Cardiac fibroblast (primary cell): ENCODE measurements around the gene PLPP4.

ENCODE experiments used
- DNase-seq, 2 donors: peaks; one replicate each; pipeline versions ENCODE4 v3.0.0 to v3.0.0-alpha.2; 2010; ENCODE audit warnings: low read depth in 2 of 2
- H3K4me3 ChIP-seq, 2 donors: replicated peaks in 1 of 2; 1 replicate in 1 of 2; 2 replicates in 1 of 2; pipeline ENCODE4 v1.5.1; 2011; ENCODE audit warnings: low read depth in 2 of 2, low read length in 2 of 2, mild to moderate bottlenecking in 2 of 2, moderate library complexity in 1 of 2
- TF ChIP-seq, protein P1 (sequence below): IDR thresholded peaks from one replicate; pipeline ENCODE4 v1.5.1; 2011; ENCODE audit warnings: low read depth, mild to moderate bottlenecking, low read length, inconsistent platforms

Gene PLPP4

DNA sequence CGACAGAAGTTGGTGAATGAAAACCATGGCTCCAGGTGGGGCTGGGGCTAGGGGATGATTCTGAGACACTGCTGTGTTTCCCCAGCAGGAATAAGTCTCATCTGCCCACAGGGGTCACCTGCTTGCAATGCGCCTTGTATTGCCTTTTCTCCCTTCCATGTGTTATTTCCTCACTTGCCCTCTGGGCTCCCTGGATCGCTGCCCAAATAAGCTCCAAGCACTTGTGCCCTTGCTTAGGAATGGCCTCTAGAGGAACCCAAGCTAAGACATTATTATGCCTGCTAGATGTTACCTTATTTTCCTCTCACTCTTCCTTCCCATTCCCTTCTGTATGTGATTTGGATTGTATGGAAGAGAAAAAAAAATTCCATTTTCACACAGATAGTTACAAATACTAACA lies 24.8 kb upstream of the PLPP4 start:
- no peak overlapping the region for H3K4me3 ChIP-seq
- no peak for DNase-seq

DNA sequence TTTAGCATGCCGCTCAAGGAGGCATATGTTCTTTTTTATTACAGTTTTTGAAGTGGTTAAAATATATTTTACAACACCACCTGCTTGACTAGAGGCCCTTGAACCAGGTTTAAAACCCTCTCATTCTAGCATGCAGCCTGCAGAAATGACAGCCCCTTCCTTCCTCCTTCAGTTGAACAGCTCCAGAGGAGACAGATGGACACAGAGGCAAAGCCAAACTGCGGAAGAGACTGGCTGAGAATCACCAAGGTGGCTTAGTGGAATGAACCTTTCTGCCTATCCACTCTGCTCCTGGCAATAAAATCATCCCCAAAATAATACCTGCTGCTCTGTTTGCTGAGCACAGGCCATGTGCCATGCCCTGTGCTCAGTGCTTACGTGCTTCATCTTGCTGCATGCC lies 23.9 kb upstream of the PLPP4 start:
- H3K4me3 ChIP-seq = no peak overlapping the region
- TF ChIP-seq, protein P1, sequence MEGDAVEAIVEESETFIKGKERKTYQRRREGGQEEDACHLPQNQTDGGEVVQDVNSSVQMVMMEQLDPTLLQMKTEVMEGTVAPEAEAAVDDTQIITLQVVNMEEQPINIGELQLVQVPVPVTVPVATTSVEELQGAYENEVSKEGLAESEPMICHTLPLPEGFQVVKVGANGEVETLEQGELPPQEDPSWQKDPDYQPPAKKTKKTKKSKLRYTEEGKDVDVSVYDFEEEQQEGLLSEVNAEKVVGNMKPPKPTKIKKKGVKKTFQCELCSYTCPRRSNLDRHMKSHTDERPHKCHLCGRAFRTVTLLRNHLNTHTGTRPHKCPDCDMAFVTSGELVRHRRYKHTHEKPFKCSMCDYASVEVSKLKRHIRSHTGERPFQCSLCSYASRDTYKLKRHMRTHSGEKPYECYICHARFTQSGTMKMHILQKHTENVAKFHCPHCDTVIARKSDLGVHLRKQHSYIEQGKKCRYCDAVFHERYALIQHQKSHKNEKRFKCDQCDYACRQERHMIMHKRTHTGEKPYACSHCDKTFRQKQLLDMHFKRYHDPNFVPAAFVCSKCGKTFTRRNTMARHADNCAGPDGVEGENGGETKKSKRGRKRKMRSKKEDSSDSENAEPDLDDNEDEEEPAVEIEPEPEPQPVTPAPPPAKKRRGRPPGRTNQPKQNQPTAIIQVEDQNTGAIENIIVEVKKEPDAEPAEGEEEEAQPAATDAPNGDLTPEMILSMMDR = no peak
- DNase-seq = no peak

More for the DNA sequence above, 24.8 kb upstream of the PLPP4 start:
- TF ChIP-seq, protein P1 = no peak

DNA sequence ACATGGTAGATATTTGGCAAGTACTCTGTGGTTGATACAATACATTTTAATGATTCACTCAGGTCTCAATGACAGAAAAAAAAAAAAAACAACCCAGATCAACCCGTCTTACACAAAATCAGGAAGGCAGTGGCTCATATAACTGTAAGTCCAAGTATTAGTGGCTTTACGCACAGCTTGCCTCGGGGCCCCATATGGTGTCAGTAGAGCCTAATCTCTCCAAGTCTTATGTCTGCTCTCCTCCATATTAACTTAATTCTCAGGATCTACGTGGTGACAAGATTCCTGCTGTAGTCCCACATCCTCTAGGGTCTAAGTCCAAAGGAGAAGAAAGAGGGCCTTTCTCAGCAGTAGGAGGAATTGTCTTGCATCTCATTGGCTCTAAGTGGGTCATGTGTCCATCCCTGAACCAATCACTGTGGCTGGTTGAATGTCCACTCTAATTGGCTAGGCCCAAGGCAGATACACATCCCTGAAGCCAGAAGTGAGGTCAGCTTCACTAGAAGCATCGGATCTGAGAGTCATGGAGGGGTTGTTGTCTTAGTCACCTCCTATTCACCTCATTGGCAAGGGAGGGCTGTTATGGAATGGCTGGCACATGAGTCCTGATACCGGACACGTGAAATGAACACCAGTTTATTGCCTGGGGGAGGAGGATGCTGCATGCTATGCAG lies 20.5 kb upstream of the PLPP4 start:
- TF ChIP-seq, protein P1 = no peak
- no peak overlapping the region for H3K4me3 ChIP-seq
- DNase-seq = no peak

DNA sequence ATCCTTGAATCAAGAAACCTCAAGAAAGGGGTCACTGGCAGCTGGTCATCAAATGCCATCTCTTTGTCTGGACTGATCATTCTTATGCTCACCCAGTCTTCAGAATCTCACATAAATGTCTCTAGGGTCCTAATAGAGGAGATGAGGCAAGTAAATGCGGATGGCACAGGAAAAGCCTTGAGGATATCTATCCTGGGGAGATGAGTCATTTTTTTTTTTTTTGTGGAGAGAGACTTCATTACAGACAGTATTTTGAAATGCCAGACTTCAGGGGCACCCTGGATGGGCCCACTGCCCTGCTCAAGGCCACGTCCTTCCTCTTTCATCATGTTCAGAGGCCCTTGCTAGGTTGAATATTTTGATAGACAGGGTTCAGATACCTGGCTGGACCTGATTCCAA lies 19.5 kb upstream of the PLPP4 start:
- H3K4me3 ChIP-seq = no peak overlapping the region
- TF ChIP-seq, protein P1 = no peak
- no peak for DNase-seq

DNA sequence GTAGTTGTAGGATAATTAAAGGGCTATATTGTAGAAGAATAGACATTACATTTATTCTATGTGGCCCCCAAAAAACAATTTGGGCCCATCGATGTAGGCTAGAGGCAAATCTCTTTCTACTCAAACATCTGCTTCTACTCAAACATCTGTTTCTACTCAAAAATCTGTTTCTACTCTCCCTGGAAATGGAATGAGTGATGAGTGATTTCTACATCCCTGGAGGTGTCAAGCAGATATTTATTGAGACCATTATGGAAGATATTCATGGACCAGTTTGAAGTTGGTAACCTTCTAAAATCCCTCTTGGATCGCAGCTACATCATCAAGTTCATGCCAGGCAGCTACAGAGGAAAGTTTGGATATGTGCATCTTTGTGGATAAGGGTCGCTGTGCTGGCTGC lies 5.1 kb upstream of the PLPP4 start:
- no peak overlapping the region for H3K4me3 ChIP-seq
- TF ChIP-seq, protein P1 = no peak
- no peak for DNase-seq

DNA sequence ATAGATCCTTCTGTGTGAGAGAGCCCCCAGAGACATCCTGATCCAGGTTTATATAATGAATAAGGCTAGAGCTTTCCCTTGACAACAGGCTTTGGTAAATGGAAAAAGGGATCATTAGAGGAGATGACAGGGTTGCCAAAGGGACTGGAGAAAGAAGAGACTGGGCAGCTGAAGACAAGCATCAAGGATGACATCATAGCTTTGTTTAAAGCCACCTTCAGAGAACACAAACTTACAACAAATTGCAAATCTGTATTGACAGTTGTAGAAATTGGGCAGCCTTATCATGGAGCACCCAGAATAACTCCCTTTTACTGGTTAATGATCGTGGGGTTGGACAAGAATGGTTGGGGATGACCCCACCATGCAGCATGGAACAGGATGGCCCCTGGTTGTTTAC lies 3.7 kb upstream of the PLPP4 start:
- TF ChIP-seq, protein P1 = no peak
- DNase-seq = no peak
- no peak overlapping the region for H3K4me3 ChIP-seq

DNA sequence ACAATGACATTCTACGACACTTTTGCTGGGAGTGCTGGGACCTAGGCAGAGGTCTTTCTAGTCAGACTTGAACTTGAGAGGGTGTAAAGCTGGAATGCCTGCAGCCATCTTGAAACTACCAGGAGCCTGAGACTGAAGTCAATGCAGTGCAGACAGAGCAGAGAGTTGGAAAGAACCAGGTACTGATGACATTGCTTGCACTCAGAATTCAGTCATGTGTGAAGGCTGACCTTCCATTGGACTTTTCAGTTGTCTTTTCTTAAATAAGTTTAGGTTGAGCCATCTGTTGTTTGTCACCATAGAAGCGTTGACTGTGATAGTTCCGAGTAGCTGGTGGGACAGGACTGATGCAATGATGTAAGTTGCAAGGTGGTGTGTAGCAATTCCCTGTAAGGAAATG lies 3.1 kb upstream of the PLPP4 start:
- TF ChIP-seq, protein P1 = no peak
- DNase-seq = no peak
- H3K4me3 ChIP-seq = no peak overlapping the region
